HG03558 (cell line): ENCODE measurements around the gene MAPK12.

Source experiments
- ATAC-seq: cut with Tn5 transposase; IDR thresholded peaks from one replicate; pipeline ENCODE4 v1.9.1; 2021; ENCODE audit warnings: moderate number of reproducible peaks; ENCODE audit not compliant: unreplicated experiment; ENCODE audit errors: extremely low read depth

Gene MAPK12

DNA sequence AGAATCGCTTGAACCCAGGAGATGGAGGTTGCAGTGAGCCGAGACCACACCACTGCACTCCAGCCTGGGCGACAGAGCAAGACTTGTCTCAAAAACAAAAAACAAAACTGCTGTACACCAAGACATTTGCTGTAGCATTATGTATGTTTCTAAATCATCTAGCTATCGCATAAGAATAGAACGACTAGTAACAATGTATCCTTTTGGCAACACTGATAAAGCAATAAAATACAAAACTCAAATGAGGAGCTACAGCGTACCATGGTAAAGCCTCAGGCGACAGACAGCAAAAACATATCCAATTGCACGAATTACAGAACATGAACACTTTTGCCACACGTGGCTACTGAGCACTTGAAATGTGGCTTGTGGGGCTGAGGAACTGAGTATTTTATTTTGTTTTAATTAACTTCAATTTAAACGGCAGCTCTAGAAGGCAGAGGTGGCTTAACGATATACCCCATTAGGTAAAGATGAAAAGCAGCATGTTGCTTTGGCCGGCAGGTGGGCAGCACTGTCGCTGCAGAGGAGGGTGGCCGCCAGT lies 19.0 kb downstream of the MAPK12 start:
- ATAC-seq, result no peak

DNA sequence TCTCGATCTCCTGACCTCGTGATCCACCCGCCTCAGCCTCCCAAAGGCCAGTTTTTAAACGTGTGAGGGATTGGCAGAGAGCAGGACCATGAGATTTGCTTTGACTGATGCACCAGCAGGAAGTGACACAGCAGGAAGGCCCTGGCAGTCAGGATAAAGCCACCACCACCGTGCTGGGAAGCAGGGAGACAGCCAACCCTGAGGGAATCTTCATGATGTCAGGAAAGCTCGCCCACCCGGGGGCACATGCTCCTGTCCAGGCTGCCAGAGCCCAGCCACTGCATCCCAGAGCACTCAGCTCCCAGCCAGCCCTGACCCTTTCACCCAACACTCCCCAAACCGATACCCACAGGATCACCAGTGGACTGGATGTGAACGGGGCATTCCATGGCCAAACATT lies 22.7 kb downstream of the MAPK12 start:
- no peak for ATAC-seq

DNA sequence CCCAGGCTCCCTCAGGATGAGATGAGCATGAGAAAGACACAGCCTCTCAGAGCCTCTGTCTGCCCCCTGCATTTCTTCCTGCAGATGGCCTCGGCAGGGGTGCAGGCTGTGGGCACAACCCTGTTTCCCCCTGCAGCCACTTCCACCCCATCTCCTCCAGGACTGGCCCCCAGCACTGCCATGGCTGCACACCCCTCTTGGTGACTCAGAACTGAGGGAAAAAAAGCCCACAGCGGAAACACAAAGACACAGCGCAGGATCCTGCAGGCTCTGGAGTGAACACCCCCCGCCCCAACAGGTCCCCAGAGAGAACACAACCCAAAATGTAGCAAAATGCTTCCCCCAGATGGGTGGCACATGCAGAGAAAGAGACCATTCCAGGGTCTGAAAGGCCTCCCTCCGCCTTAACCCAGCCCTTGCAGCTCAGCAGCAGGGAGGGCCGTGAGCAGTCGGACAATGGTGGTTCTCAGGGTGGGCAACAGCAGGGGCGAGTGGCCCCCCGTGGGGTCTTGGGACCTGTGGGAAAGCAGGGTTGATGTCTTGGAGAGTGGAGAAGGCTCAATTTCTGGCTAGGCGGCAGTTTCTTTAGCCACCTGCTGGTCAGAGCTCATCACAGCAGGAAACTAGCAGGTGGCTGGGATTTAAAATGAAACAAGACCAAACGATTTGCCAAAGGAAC lies 24.6 kb downstream of the MAPK12 start:
- no peak for ATAC-seq

DNA sequence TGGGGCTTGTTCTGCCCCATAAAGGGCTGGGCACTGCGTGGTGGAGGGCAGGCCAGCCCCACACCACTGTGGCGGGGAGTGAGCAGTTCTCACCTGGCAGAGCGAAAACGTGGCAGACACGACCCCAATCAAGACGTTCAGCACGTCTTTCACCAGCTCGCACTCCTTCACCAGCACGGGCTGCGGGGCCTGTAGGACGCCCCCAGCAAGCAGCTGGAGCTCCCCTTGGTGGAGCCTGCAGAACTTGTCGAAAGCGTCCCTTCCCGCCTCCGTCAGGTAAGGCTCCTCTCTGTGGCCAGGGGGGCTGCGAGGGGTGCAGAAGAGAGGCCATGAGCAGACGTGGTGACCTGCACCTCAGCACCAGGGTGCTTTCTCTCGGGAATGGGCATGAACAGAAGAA lies 28.3 kb downstream of the MAPK12 start:
- ATAC-seq, result no peak

DNA sequence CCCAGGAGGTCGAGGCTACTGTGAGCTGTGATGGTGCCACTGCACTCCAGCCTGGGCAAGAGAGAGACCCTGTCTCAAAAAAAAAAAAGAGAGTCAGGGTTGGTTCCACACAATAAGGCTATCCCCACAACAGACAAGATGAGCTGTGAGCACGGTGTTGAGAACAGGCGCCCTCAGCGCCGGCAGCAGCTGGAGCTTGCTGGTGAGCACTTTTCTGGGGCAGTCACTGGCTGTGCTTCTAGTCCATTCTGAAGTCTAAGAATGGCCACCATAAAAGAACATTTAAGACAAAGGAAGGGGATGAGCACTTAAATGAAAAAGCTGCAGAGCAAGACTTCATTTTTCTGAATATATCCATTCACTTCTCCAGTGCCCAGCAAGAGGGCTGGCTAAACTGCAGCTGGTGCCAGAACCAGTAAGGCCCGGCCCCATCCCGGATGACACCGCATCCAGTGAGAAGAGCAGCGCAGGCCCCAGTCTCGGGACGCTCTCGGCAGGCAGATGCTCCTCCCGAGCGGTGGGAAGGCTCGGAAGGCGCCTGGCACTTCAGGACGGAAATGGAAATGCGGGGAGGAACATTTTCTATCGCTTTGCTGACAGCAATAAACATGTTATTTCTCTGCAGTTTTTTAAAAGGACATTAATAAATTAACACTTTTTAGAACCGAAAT lies 28.9 kb downstream of the MAPK12 start:
- ATAC-seq, result no peak

DNA sequence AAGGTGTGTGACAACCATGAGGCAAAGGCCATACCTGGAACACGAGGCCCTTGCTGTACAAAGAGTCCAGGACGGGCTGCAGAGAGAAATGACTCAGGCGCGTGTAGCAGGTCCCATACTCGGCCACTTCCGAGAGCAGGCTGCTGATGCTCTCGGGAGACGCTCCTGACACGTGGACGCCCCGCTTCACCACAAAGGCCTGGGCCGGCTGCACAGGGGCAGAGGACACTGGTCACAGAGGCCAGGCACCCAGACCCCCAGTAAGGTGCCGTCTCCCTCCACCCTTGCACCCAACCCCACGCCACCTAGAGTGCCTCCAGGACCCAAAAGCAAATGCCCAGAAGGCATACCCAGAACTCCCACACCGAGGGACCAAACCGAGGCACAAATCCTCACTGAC lies 32.1 kb downstream of the MAPK12 start:
- no peak for ATAC-seq

DNA sequence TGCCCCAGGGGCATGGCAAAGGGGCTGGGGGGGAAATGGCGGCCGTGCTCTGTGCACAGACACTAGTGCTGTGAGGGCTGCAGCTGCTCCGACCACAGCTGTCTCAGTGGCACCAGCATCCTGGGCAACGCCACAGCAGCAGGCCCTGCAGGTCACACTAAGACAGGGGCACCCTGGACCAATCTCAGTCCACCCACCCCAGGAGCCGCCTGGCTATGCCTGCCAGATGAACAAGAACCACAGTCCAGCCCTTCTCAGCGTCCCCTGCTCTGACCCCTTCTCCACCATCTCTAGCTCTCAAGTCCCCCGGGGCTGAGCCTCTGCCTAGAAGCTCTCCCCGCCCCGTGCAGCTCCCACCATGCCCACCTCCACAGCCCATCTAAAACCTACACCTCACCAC lies 33.1 kb downstream of the MAPK12 start:
- no peak for ATAC-seq

DNA sequence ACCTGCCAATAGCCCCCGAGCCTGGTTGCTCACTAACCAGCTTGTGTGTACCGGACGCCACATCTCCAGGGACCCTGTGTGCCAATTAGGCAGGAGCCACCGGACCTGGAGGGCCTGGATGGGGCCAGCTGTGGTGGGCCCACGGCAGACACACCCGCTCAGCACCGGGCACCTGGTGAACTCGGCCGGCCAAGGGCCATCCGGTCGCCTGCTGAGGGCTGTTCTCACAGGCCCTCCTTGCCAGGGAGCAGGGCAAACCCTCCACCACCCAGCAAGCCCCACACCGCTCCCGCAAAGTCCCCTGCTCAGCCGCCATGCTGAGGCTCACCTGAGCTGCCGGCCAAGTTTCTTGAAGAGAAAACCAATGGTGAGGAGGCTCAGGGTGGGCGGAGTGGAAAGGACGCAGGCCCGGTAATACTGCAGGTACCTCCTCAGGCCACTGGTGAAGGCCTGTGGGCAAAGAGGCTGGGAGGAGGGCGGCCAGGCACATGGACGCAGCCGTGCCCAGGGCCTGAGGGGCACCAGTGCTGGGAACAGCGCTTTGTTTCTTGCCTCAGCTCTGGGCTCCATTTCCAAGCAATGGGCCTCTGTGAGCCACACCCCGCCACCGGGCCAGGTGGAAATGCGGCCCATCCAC lies 33.8 kb downstream of the MAPK12 start:
- ATAC-seq, result no peak

DNA sequence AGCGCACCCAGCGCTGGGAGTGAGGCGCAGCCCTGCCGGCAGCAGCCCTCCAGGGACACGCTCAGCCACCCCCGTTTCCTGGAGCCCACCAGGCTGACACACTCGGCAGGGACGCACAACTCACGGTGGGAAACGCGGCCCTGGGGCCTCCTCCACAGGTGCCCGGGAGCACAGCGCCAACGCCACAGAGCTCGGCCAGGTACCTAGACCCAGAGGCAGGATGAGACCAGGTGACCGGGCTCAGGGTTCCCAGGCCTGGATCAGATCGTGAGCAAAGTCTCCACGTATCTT lies 34.7 kb downstream of the MAPK12 start:
- no peak for ATAC-seq

DNA sequence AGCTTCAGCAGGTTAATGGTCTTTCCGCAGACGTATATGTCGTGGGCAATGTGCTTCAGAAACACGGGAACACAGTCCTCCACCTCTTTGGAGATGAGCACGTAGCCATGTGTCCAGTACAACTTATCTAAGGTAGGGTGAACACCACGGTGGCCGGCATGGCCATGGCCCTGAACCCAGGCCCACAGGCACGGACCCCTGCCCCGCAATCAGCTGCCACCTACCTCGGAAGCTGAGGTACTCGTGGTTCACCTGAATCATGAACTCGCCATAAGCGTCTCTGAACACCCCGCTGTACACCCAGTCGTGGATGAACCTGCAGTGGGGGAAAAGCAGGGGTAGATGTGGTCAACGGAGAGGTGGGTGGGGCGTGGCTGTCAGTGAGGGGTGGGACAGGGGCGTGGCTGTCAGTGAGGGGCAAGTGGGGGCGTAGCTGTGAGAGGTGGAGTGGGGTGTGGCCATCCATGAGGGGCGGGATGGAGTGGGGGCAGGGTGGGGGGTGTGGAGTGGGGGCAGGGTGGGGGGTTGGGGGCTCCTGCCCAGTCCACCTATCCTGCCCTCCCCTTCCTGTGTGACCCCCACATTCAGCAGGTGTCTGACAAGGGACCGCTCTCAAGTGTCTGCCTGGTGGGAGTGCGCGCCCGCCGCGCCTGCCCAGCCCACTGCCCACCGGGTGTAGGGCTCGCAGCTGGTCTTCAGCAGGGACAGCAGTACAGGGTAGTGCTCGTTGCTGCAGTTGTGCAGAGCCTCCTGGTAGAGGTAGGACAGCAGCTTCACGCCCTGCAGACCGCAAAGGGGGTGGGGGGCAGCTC lies 35.2 kb downstream of the MAPK12 start:
- no peak for ATAC-seq

DNA sequence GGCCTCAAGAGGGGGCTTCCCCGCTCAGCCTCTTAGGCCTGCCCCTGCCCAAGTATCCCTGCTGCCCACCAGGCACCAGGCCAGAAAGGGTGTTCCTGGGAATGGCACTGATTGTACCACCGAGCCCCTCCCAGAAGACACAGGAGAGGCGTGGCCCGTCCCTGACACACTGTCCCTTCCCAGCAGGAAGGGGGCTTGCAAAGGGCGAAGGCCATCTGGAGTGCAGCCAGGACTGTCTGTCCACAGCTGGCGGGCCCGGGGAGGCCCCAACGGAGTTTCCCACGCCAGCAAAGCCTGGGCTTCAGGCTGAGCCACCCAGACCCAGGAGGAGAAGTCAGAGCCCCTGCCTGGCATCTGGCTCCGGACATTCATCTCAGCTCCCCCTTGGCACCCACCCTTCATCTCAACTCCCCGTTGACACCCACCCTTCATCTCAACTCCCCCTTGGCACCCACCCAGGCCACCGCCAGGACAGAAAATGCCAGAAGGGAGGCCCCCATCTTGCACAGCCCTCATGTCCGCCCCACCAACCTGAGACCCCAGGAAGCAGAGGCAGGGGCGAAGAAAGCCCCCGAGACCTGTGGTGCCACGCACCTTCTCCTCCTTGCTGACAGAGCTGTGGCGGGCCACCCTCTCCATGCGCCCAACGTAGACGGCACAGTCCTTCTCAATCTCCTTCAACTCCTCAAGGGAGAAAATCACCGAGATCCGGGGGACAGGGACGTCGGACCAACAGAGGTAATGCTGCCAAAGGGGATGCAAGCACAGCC lies 36.1 kb downstream of the MAPK12 start:
- no peak for ATAC-seq

DNA sequence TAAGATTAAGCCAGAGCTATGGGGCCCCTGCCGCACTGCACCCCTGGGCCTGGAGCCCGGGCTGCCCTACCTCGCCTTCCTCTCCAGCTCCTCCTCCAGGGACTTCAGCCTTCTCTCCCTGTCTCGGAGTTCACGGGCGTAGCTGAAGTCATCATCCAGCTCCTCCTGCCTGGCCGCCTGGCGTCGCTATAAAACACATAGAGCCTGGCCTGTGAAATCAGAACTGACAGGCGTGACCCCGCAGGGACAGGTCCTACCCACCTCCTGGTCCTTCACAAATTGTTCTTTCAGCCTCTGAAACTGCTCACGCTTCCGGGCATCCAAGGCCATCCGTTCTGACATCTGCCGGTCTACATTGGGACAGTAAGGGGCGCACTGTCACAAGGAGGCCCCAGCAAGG lies 37.4 kb downstream of the MAPK12 start:
- ATAC-seq, result no peak

DNA sequence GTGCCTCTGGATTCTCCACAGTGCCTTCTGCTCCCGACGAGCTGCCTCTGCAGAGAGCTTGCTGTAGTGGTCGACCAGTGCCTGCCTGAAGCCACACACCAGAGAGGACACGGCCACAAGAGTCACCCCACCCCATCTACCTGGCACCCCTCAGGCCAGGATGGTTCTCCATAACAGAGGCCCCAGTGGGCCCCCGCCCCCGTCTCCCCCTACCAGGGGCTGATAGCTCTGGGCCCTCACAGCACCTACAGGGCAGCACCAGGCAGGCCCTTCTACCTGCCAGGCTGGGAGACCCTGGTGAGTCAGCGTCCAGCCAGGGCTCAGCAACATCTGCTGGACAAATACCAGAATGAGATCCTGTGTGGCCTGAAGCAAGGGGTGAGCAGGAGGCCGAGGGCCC lies 39.0 kb downstream of the MAPK12 start:
- ATAC-seq, result no peak

DNA sequence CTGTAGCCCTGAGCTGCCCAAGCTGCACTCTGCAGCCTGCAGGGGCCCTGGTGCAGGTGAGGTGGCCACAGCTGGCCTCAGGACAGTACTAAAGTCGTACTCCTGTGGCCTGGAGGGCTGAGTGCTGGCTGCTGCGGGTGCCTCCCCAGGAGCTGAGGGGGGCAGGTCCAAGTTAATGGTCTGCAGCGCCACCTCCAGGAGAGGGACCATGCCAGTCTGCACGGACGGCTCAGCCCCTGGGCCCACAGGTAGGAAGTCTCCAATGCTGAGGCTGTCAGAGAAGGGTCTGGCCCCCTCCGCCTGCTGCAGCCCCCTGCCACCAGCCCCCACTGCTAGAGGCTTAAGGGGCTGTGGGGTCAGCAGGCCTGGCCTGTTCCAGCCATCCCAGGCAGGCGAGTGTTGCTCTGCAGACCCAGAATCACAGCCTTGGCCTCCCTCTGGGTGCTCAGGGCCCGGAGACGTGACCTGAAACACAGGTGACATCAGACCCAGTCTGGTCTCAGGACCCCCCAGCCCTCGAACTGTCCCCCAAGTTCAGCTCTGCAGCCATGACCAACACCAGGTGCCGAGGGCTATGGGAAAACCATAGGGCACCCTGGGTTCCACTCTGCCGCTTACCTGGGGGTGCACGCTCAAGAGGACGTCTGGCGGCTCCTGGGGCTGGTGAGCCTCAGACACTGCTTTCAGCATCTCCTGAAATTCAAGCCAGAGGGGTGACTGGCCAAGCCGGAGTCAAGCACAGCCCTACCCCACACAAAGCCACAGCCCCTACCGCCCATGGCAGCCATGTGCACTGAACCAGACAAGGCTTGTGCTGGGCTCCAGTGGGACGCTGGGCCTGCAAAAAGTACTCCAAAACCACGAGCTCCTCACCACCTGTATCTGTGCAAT lies 39.8 kb downstream of the MAPK12 start:
- ATAC-seq, result no peak

DNA sequence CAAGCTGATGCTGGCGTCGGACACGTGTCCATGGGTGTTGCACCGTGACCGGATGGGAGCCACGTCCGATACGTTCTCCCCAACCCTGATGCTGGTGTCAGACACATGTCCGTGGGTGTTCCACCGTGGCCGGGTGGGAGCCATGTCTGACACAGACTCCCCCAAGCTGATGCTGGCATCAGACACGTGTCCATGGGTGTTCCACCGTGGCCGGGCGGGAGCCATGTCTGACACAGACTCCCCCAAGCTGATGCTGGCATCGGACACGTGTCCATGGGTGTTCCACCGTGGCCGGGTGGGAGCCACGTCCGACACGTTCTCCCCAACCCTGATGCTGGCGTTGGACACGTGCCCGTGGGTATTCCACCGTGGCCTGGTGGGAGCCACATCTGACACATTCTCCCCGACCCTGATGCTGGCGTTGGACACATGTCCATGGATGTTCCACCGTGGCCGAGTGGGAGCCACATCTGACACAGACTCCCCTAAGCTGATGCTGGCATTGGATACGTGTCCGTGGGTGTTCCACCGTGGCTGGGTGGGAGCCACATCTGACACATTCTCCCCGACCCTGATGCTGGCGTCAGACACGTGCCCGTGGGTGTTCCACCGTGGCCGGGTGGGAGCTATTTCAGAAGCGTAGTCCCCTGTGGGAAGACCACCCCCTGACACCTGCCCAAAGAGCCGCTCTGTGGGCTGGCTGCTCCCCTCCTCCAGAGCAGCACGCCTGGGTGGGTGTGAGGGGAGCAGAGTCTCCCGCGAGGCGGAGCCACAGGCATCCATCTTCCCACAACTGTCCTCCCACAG lies 40.7 kb downstream of the MAPK12 start:
- no peak for ATAC-seq

DNA sequence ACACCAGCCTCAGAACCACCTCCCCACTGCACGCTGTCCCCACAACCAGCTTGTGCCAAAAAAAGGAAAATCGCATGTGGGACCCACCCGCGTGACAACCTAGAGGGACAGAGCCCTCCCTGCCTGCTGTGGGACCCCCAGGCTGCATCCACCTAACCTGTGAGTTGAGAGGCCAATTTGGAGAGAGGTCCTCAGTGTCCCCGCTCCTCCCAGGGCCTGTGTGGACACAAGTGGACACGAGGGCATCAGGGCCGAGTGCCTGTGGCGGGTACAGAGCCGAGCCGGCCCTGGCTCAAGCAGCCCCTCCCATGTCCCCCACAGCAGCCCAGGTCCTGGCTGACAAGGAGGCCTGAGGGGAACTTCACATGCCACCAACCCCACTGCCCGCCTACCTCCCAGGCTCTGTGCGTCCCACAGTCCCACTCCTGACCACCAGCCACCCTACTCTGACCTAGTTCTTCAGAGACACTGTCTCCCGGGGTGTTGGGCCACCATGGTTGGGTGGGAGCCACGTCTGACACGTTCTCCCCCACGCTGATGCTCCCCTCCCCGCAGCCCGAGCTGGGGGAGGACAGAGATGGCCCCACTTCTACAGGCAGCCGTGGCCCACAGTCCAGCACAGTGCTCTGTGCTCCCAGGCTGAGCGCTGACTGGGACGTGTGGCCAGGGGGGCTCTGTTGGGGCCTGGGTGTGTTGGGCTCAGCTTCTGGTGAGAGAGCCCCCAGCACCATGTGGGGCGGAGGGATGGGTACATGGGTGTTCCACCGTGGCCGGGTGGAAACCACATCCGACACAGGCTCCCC lies 41.5 kb downstream of the MAPK12 start:
- no peak for ATAC-seq

DNA sequence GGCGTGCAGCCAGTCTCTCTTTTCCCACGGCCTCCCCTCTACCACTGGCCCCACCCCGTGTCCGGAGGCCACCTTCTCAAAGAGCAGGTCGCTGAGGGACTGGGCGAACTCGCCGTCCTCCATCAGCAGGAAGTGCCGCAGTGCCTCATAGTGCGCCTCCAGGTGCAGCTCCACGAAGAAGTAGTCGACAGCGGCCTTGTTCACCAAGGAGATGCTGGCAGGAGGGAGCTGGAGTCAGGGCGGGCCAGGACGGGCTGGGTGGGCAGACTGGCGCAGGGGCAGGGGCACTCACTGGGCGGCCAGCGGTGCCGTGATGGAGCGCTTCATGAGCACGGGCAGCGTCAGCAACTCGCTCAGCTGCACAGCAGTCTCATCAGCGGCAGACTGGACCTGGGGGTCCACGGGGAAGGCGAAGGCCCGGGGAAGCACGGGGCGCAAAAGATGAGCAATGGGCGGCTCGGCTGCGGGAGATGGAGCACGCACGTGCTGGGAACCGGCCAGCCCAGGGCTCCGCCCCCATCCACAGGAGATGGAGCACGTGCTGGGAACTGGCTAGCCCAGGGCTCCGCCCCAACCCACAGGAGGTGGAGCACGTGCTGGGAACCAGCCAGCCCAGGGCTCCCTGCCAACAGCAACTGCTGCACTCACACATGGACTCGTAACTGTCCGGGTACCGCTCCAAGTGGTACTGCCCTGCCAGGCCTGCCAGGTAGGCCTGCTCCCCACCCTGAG lies 42.3 kb downstream of the MAPK12 start:
- ATAC-seq, result no peak
